ENCODE results near the gene IQCN.

DNA sequence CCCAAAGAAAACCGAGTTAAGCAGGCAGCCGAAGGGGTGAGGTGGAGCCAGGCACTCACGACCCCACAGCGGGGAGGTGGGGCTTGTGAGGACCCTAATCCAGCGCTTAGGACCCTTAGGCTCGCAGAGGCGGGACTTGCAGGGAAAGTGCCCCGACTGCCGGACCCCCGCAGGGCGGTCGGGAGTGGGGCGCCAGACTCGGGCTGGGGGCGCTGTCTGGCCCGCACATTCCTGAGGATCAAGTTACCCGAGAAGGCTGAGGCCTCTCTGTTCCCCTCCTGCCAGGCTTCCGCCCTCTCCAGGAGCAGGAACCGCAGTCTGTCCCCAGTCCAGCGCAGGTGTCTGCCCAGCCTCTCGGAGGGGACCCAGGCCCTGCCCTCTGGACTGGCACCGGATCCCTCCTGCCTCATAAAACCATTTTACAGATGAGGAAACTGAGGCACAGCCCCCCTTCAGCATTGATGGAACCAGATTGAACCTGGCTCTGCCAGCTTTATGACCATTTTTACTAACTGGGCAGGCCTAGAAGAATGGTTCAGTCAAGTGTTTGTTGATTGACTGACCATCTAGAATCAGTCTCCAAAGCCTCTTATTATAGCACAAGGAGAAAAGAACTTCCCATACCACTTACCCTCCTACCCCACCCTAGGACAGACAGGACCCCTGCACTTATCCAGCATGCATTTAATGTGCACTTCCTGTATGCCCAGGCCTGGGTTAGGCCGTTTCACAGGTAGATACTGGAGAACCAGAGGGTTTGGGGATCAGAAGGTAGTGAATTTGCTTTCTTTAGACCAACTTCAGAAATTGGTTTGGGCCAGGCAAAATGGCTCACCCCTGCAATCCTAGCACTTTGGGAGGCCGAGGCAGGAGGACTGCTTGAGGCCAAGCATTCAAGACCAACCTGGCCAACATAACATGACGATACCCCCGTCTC, 13.9 kb upstream of the IQCN start:
- TF ChIP-seq ZNF274 (IDR thresholded peaks at IDR 0.05; ENCODE audit: low read depth, low read length), result no peak
- no peak for TF ChIP-seq YY1 (IDR thresholded peaks at IDR 0.05; ENCODE audit: insufficient read depth, insufficient read length)

All from NT2/D1 (cell line).